HCT116 (cell line): ENCODE data around the gene SYTL5.

Experiments
- CBX3 ChIP-seq: IDR thresholded peaks from 2 replicates; pipeline ENCODE4 v1.6.1; 2012; ENCODE audit warnings: low read depth
- CEBPB ChIP-seq: IDR thresholded peaks from 2 replicates; pipeline ENCODE4 v1.6.1; 2012; ENCODE audit warnings: low read depth
- EZH2 ChIP-seq: fragments of 200-600 bp; sonication (generic); IDR thresholded peaks from 2 replicates; pipeline ENCODE4 v1.6.1; 2017; ENCODE audit warnings: antibody characterized with exemption, mixed run types
- JUND ChIP-seq: IDR thresholded peaks from 2 replicates; pipeline ENCODE4 v1.6.1; 2012
- POLR2A ChIP-seq: IDR thresholded peaks from 2 replicates; pipeline ENCODE4 v1.7.0; 2011; ENCODE audit warnings: borderline replicate concordance; ENCODE audit not compliant: insufficient read depth, insufficient read length; ENCODE audit errors: extremely low read depth
- POLR2AphosphoS5 ChIP-seq: IDR thresholded peaks from 2 replicates; pipeline ENCODE4 v1.6.1; 2011; ENCODE audit warnings: mild to moderate bottlenecking, low read depth, low read length, moderate library complexity
- TCF7L2 ChIP-seq: IDR thresholded peaks from 2 replicates; pipeline ENCODE4 v1.7.0; 2011; ENCODE audit warnings: borderline replicate concordance, inconsistent platforms; ENCODE audit not compliant: insufficient read depth, insufficient read length; ENCODE audit errors: extremely low read depth
- ZFX ChIP-seq: fragments of 450-650 bp; IDR thresholded peaks from 2 replicates; pipeline ENCODE4 v1.6.1; 2017
- ZNF274 ChIP-seq: fragments of 200-500 bp; sonication (Bioruptor generic); IDR thresholded peaks from 2 replicates; pipeline ENCODE4 v1.6.1; 2014; ENCODE audit warnings: mild to moderate bottlenecking, low read depth, low read length, inconsistent platforms
- TF ChIP-seq, protein P1 (sequence below), 3 experiments: fragments of 200-600 bp in 1 of 3; sonication (generic) in 1 of 3; IDR thresholded peaks in 2 of 3; conservative IDR thresholded peaks in 1 of 3; 2 replicates each; pipeline ENCODE4 v1.5.1; 2012 to 2017; ENCODE audit warnings: low read depth in 2 of 3, low read length in 2 of 3, antibody characterized with exemption in 1 of 3, borderline replicate concordance in 1 of 3, control low read depth in 1 of 3, mild to moderate bottlenecking in 1 of 3, mixed read lengths in 1 of 3, mixed run types in 1 of 3, moderate library complexity in 1 of 3; ENCODE audit not compliant: insufficient read depth in 1 of 3
- TF ChIP-seq, protein P2 (sequence below): IDR thresholded peaks from 2 replicates; pipeline ENCODE4 v1.6.1; 2012; ENCODE audit warnings: low read depth
- TF ChIP-seq, protein P3 (sequence below): IDR thresholded peaks from 2 replicates; pipeline ENCODE4 v1.6.1; 2011; ENCODE audit warnings: mild to moderate bottlenecking, low read length, moderate library complexity; ENCODE audit not compliant: insufficient replicate concordance; ENCODE audit errors: extremely low read depth

DNA sequence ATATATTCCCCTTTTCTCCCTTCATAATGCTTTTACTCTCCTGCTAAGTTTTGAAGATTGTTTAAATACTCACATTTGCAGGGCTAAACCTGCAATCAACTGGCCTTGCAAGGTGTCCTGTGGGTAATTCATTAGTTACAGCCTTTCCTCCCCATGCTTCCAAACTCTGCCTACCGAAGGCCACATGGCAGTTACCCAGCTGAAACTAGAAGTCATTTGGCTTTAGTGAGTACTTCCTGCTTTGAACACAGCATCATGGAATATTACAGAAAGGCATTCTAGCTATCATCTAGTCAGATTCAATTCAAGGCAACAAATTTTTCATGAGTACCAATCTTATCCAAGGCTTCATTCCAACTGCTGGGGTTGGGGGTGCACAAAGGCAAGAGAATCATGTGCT lies 158.7 kb downstream of the SYTL5 start:
- TF ChIP-seq EZH2 (no peak), CEBPB (no peak), POLR2A (no peak), ZNF274 (no peak), JUND (no peak), ZFX (no peak), POLR2AphosphoS5 (no peak), TCF7L2 (no peak), CBX3 (no peak)
- TF ChIP-seq, protein P1, sequence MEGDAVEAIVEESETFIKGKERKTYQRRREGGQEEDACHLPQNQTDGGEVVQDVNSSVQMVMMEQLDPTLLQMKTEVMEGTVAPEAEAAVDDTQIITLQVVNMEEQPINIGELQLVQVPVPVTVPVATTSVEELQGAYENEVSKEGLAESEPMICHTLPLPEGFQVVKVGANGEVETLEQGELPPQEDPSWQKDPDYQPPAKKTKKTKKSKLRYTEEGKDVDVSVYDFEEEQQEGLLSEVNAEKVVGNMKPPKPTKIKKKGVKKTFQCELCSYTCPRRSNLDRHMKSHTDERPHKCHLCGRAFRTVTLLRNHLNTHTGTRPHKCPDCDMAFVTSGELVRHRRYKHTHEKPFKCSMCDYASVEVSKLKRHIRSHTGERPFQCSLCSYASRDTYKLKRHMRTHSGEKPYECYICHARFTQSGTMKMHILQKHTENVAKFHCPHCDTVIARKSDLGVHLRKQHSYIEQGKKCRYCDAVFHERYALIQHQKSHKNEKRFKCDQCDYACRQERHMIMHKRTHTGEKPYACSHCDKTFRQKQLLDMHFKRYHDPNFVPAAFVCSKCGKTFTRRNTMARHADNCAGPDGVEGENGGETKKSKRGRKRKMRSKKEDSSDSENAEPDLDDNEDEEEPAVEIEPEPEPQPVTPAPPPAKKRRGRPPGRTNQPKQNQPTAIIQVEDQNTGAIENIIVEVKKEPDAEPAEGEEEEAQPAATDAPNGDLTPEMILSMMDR (IDR thresholded peaks at IDR 0.05 in 2 of 3, conservative IDR thresholded peaks at IDR 0.05 in 1 of 3; ENCODE audit: borderline replicate concordance in 1 of 3, insufficient read depth in 1 of 3, low read depth in 2 of 3, low read length in 2 of 3) = no peak
- TF ChIP-seq, protein P2, sequence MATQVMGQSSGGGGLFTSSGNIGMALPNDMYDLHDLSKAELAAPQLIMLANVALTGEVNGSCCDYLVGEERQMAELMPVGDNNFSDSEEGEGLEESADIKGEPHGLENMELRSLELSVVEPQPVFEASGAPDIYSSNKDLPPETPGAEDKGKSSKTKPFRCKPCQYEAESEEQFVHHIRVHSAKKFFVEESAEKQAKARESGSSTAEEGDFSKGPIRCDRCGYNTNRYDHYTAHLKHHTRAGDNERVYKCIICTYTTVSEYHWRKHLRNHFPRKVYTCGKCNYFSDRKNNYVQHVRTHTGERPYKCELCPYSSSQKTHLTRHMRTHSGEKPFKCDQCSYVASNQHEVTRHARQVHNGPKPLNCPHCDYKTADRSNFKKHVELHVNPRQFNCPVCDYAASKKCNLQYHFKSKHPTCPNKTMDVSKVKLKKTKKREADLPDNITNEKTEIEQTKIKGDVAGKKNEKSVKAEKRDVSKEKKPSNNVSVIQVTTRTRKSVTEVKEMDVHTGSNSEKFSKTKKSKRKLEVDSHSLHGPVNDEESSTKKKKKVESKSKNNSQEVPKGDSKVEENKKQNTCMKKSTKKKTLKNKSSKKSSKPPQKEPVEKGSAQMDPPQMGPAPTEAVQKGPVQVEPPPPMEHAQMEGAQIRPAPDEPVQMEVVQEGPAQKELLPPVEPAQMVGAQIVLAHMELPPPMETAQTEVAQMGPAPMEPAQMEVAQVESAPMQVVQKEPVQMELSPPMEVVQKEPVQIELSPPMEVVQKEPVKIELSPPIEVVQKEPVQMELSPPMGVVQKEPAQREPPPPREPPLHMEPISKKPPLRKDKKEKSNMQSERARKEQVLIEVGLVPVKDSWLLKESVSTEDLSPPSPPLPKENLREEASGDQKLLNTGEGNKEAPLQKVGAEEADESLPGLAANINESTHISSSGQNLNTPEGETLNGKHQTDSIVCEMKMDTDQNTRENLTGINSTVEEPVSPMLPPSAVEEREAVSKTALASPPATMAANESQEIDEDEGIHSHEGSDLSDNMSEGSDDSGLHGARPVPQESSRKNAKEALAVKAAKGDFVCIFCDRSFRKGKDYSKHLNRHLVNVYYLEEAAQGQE = no peak
- TF ChIP-seq, protein P3, sequence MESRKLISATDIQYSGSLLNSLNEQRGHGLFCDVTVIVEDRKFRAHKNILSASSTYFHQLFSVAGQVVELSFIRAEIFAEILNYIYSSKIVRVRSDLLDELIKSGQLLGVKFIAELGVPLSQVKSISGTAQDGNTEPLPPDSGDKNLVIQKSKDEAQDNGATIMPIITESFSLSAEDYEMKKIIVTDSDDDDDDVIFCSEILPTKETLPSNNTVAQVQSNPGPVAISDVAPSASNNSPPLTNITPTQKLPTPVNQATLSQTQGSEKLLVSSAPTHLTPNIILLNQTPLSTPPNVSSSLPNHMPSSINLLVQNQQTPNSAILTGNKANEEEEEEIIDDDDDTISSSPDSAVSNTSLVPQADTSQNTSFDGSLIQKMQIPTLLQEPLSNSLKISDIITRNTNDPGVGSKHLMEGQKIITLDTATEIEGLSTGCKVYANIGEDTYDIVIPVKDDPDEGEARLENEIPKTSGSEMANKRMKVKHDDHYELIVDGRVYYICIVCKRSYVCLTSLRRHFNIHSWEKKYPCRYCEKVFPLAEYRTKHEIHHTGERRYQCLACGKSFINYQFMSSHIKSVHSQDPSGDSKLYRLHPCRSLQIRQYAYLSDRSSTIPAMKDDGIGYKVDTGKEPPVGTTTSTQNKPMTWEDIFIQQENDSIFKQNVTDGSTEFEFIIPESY = no peak
